ENCODE measurements around the gene SBF2. TPM values are rescaled to one million over a fixed set of nuclear protein-coding genes. Genes with fewer than 3 reads are reported as not detected.
"Not testable (repeated sequence)": the region's sequence is repeated elsewhere in the genome, so short reads cannot be mapped to it uniquely, and the experiment has no call there.

SBF2 gene
- total and polyA plus RNA-seq, 3 experiments from 2014 or later = 3.7 to 4.3 (median 4.2) TPM

GRCh38 chr11:10275714-10276113 is 18.3 kb downstream of the SBF2 start:
- CTCF ChIA-PET = no interaction called here
- POLR2A ChIA-PET = no interaction called here
- H3K36me3 Mint-ChIP-seq = no peaks in the 10 kb centered on the region

DNA sequence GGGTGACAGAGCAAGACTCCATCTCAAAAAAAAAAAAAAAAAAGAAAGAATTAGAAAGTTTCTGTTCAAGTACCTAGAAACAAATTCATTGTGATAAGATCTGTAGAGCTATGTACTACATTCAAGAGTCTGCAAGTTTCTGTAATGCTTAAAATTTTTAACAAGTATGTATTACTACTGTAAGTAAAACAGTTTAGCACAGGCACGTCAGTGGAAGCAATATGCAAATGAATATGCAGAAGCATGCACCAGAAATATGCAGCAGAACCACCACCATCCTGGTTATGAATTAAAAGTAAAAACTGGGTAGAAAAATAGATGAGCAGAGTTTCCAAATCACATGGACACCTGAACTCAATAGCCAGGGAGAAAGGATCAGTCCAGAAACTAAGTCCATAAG is 19.3 kb downstream of the SBF2 start:
- no peak overlapping the region for H3K27ac ChIP-seq (ENCODE audit: low read depth, low read length)
- Mint-ChIP-seq H3K9me3 (no peaks in the 10 kb centered on the region), H3K36me3 (peaks cover 0 to 3% (median 0%) of the 10 kb centered on the region in 3 donors), H3K4me1 (peaks cover 0 to 9% (median 5%) of the 10 kb centered on the region in 3 donors), H3K4me3 (no peak overlapping the region), H3K27me3 (no peaks in the 10 kb centered on the region), H3K27ac (no peak overlapping the region)
- POLR2A ChIA-PET = interaction anchor here (0.7 kb wide), 1 partner anchor 63 kb away, joined by 7 read pairs; no protein-coding TSS in a partner anchor
- CTCF ChIA-PET = no interaction called here
- no peak overlapping the region for H3K4me3 ChIP-seq (ENCODE audit: low read length)
- no peaks in the 10 kb centered on the region for H3K36me3 ChIP-seq (ENCODE audit: insufficient read depth, low read length)
- H3K9me3 ChIP-seq (ENCODE audit: low read length) = no peaks in the 10 kb centered on the region
- H3K27me3 ChIP-seq (ENCODE audit: insufficient read depth, low read length, poor library complexity, severe bottlenecking) = no peaks in the 10 kb centered on the region
- no peaks in the 10 kb centered on the region for H3K4me1 ChIP-seq (ENCODE audit: insufficient read depth, low read length)
- no peak for DNase-seq

More at GRCh38 chr11:10275714-10276113, 18.3 kb downstream of the SBF2 start:
- no peaks in the 10 kb centered on the region for H3K9me3 Mint-ChIP-seq
- Histone ChIP-seq H3K4me1 (ENCODE audit: insufficient read depth, low read length) (no peaks in the 10 kb centered on the region), H3K4me3 (ENCODE audit: low read length) (no peak overlapping the region), H3K9me3 (ENCODE audit: low read length) (no peaks in the 10 kb centered on the region), H3K27ac (ENCODE audit: low read depth, low read length) (no peak overlapping the region), H3K27me3 (ENCODE audit: insufficient read depth, low read length, poor library complexity, severe bottlenecking) (no peaks in the 10 kb centered on the region), H3K36me3 (ENCODE audit: insufficient read depth, low read length) (no peaks in the 10 kb centered on the region)
- H3K4me3 Mint-ChIP-seq = no peak overlapping the region
- H3K4me1 Mint-ChIP-seq = peaks cover 0 to 9% (median 5%) of the 10 kb centered on the region in 3 donors
- no peak for DNase-seq
- no peak overlapping the region for H3K27ac Mint-ChIP-seq
- H3K27me3 Mint-ChIP-seq = no peaks in the 10 kb centered on the region

DNA sequence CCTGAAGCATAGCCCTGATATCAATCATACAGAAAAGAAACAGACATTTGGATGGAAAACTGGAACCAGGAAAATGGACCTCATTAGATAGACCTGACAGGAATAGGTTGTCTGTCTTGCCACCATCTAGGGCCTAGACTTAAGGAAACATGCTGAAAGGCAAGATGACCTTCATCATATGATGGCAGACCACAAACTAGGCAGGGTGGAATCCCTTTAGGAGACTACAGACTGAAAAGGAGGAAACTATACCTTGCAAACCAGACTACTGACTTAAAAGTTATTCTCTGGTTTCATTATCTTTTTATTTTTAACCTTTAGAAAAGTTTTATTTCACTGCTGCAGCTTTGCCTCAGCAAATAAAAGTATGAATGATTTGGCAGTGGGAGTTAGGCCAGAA is 20.3 kb downstream of the SBF2 start:
- Histone ChIP-seq H3K27me3 (ENCODE audit: insufficient read depth, low read length, poor library complexity, severe bottlenecking) (no peaks in the 10 kb centered on the region), H3K36me3 (ENCODE audit: insufficient read depth, low read length) (no peaks in the 10 kb centered on the region), H3K27ac (ENCODE audit: low read depth, low read length) (no peak overlapping the region), H3K9me3 (ENCODE audit: low read length) (no peaks in the 10 kb centered on the region), H3K4me3 (ENCODE audit: low read length) (no peak overlapping the region), H3K4me1 (ENCODE audit: insufficient read depth, low read length) (no peaks in the 10 kb centered on the region)
- ChIA-PET POLR2A (interaction anchor here (0.6 kb wide), 1 partner anchor 27 kb away, joined by 3 read pairs; no protein-coding TSS in a partner anchor), CTCF (no interaction called here)
- no peak for DNase-seq
- Mint-ChIP-seq H3K4me1 (peaks cover 0 to 9% (median 5%) of the 10 kb centered on the region in 3 donors), H3K27ac (peak overlapping the region in 1 of 8 donors; percentile 44), H3K27me3 (no peaks in the 10 kb centered on the region), H3K36me3 (peaks cover 0 to 3% (median 0%) of the 10 kb centered on the region in 3 donors), H3K9me3 (no peaks in the 10 kb centered on the region), H3K4me3 (no peak overlapping the region)

DNA sequence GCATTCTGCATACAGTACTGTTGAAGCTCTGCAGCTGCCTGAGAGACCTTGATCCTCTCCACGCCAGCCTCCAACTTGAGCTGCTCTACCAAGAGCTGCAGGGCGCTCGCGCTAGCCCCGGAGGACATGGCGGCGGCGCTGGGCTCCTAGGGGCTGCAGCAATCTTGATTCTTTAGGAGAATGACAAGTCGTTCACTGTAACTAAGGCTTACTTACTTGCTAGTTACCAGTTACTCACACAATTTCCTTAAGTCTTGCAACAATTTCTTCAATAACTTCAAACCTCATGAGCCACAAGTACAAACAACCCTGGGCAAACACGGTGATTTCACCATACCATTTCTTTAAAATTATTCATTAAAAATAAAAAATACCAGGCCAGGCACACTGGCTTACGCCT is 21.9 kb downstream of the SBF2 start:
- Mint-ChIP-seq H3K4me1 (peaks cover 0 to 9% (median 5%) of the 10 kb centered on the region in 3 donors), H3K27ac (no peak overlapping the region)
- CTCF ChIA-PET = no interaction called here

GRCh38 chr11:10268746-10269488 is 25.1 kb downstream of the SBF2 start:
- DNase-seq = no peak
- POLR2A ChIA-PET = no interaction called here
- Mint-ChIP-seq H3K36me3 (peaks cover 0 to 7% (median 0%) of the 10 kb centered on the region in 3 donors), H3K4me3 (no peak overlapping the region), H3K27me3 (no peaks in the 10 kb centered on the region), H3K4me1 (peaks cover 0 to 5% (median 5%) of the 10 kb centered on the region in 3 donors), H3K9me3 (no peaks in the 10 kb centered on the region), H3K27ac (no peak overlapping the region)
- H3K9me3 ChIP-seq (ENCODE audit: low read length) = no peaks in the 10 kb centered on the region
- H3K36me3 ChIP-seq (ENCODE audit: insufficient read depth, low read length) = no peaks in the 10 kb centered on the region
- H3K27me3 ChIP-seq (ENCODE audit: insufficient read depth, low read length, poor library complexity, severe bottlenecking) = no peaks in the 10 kb centered on the region
- CTCF ChIA-PET = no interaction called here
- no peaks in the 10 kb centered on the region for H3K4me1 ChIP-seq (ENCODE audit: insufficient read depth, low read length)
- no peak overlapping the region for H3K4me3 ChIP-seq (ENCODE audit: low read length)
- H3K27ac ChIP-seq (ENCODE audit: low read depth, low read length) = no peak overlapping the region

More for the DNA sequence above, 21.9 kb downstream of the SBF2 start:
- H3K4me3 Mint-ChIP-seq = no peak overlapping the region
- Histone ChIP-seq H3K9me3 (ENCODE audit: low read length) (no peaks in the 10 kb centered on the region), H3K27me3 (ENCODE audit: insufficient read depth, low read length, poor library complexity, severe bottlenecking) (no peaks in the 10 kb centered on the region), H3K36me3 (ENCODE audit: insufficient read depth, low read length) (no peaks in the 10 kb centered on the region), H3K4me1 (ENCODE audit: insufficient read depth, low read length) (no peaks in the 10 kb centered on the region), H3K27ac (ENCODE audit: low read depth, low read length) (no peak overlapping the region), H3K4me3 (ENCODE audit: low read length) (no peak overlapping the region)
- DNase-seq = no peak
- no peaks in the 10 kb centered on the region for H3K9me3 Mint-ChIP-seq
- peaks cover 0 to 3% (median 0%) of the 10 kb centered on the region in 3 donors for H3K36me3 Mint-ChIP-seq
- POLR2A ChIA-PET = no interaction called here
- no peaks in the 10 kb centered on the region for H3K27me3 Mint-ChIP-seq

DNA sequence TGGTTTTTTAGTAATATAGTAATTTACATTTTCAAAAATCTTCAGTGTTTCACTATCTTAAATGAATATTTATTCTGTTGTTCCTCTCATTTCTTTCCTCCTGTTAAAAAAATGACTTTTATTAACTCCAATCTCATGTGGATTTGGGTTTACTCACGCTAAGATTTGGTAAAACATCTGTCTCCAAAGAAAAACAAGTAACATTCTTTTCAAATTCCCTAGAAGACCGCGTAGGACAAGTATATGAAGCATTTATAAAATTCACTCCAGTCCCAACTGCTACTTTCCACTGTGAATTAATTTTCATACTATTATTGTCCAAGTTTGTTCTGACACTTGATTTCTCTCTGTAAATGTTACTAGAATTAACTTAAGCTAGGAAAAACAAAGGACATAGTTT is 26.2 kb downstream of the SBF2 start:
- POLR2A ChIA-PET = no interaction called here
- no peak overlapping the region for H3K4me3 ChIP-seq (ENCODE audit: low read length)
- no peak overlapping the region for H3K4me3 Mint-ChIP-seq
- H3K4me1 Mint-ChIP-seq = no peaks in the 10 kb centered on the region
- CTCF ChIA-PET = no interaction called here
- DNase-seq = no peak
- no peak overlapping the region for H3K27ac ChIP-seq (ENCODE audit: low read depth, low read length)
- no peaks in the 10 kb centered on the region for H3K27me3 ChIP-seq (ENCODE audit: insufficient read depth, low read length, poor library complexity, severe bottlenecking)
- H3K9me3 Mint-ChIP-seq = no peaks in the 10 kb centered on the region
- H3K36me3 Mint-ChIP-seq = peaks cover 0 to 7% (median 0%) of the 10 kb centered on the region in 3 donors
- H3K27ac Mint-ChIP-seq = no peak overlapping the region
- no peaks in the 10 kb centered on the region for H3K4me1 ChIP-seq (ENCODE audit: insufficient read depth, low read length)
- no peaks in the 10 kb centered on the region for H3K36me3 ChIP-seq (ENCODE audit: insufficient read depth, low read length)
- H3K27me3 Mint-ChIP-seq = no peaks in the 10 kb centered on the region
- H3K9me3 ChIP-seq (ENCODE audit: low read length) = no peaks in the 10 kb centered on the region

DNA sequence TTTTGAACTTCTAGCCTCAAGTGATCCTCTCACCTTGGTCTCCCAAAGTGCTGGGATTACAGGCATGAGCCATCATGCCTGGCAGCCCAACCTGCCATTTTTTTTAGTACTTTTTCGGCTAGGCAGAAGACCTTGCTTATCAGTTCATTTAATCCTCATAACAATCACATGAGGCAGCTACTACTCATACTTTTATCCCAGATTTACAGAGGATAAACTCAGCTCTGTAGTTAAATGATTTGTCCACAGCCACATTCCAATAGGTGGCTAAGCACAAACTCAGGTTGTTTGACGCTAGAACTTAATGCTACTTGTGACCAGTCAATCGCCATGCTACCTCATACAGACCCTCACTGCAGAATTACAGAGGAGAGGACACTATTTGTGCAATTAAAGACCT is 28.1 kb downstream of the SBF2 start:
- no peak overlapping the region for H3K27ac ChIP-seq (ENCODE audit: low read depth, low read length)
- H3K4me3 ChIP-seq (ENCODE audit: low read length) = no peak overlapping the region
- no peaks in the 10 kb centered on the region for H3K9me3 Mint-ChIP-seq
- H3K36me3 ChIP-seq (ENCODE audit: insufficient read depth, low read length) = no peaks in the 10 kb centered on the region
- ChIA-PET POLR2A (no interaction called here), CTCF (interaction anchor here (0.8 to 1.4 kb wide), 2 partner anchors 12 to 21 kb away, joined by 3 read pairs; no protein-coding TSS in a partner anchor)
- H3K4me1 Mint-ChIP-seq = peaks cover 0 to 3% (median 0%) of the 10 kb centered on the region in 3 donors
- H3K27me3 ChIP-seq (ENCODE audit: insufficient read depth, low read length, poor library complexity, severe bottlenecking) = no peaks in the 10 kb centered on the region
- H3K27ac Mint-ChIP-seq = no peak overlapping the region
- H3K4me1 ChIP-seq (ENCODE audit: insufficient read depth, low read length) = no peaks in the 10 kb centered on the region
- no peak overlapping the region for H3K4me3 Mint-ChIP-seq
- H3K36me3 Mint-ChIP-seq = peaks cover 0 to 7% (median 0%) of the 10 kb centered on the region in 3 donors
- DNase-seq = no peak
- no peaks in the 10 kb centered on the region for H3K9me3 ChIP-seq (ENCODE audit: low read length)
- H3K27me3 Mint-ChIP-seq = no peaks in the 10 kb centered on the region

- DNase-seq; CTCF ChIA-PET; H3K27me3 ChIP-seq (ENCODE audit: insufficient read depth, low read length, poor library complexity, severe bottlenecking); H3K27me3 Mint-ChIP-seq; H3K9me3 Mint-ChIP-seq; H3K4me1 ChIP-seq (ENCODE audit: insufficient read depth, low read length); H3K27ac Mint-ChIP-seq; H3K27ac ChIP-seq (ENCODE audit: low read depth, low read length); H3K36me3 Mint-ChIP-seq; H3K4me1 Mint-ChIP-seq; H3K36me3 ChIP-seq (ENCODE audit: insufficient read depth, low read length); H3K9me3 ChIP-seq (ENCODE audit: low read length); H3K4me3 Mint-ChIP-seq; H3K4me3 ChIP-seq (ENCODE audit: low read length): not testable (repeated sequence)
- POLR2A ChIA-PET = interaction anchor here (0.5 kb wide), 1 partner anchor 20 kb away, joined by 3 read pairs; no protein-coding TSS in a partner anchor
Measured at GRCh38 chr11:10264716-10265115, 29.3 kb downstream of the SBF2 start.

Measured in CD8-positive, alpha-beta memory T cell (primary cell).